ENCODE data around the gene STK39.

Gene STK39

DNA sequence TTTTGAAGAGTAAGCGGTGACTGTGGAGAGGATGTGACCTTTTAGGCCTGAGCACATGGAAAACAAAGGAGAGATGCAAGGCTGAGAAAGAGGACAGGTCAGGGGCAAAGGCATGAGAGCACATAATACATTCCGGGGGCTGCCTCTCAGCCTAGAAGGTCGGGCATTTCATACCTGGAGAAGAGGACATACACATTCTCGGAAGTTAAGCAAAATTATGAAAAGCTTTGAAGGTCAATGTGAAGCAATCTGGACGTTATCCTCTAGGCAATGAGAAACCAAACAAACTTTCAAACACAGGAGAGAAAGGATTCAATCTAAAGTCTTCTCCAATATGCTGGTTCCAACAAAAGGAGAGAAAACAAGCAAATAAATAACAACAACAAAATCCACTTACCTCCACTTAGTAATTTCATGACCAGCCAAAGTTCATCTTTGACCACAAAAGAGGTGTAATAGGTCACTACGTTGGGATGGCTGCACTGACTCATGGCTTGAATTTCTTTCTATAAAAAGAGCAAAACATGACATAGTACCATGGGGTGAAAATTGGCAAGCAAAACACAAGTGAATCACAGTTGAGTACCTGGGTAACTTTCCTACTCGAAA, 80.4 kb downstream of the STK39 start:
- H3K4me3 ChIP-seq (ENCODE audit: low read depth, low read length) = no peak overlapping the region
- in situ Hi-C loops (cut with HindIII; ENCODE audit: low sequenced_read_pairs) = no loop called here
- TF ChIP-seq, protein P1, sequence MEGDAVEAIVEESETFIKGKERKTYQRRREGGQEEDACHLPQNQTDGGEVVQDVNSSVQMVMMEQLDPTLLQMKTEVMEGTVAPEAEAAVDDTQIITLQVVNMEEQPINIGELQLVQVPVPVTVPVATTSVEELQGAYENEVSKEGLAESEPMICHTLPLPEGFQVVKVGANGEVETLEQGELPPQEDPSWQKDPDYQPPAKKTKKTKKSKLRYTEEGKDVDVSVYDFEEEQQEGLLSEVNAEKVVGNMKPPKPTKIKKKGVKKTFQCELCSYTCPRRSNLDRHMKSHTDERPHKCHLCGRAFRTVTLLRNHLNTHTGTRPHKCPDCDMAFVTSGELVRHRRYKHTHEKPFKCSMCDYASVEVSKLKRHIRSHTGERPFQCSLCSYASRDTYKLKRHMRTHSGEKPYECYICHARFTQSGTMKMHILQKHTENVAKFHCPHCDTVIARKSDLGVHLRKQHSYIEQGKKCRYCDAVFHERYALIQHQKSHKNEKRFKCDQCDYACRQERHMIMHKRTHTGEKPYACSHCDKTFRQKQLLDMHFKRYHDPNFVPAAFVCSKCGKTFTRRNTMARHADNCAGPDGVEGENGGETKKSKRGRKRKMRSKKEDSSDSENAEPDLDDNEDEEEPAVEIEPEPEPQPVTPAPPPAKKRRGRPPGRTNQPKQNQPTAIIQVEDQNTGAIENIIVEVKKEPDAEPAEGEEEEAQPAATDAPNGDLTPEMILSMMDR (IDR thresholded peaks at IDR 0.05; ENCODE audit: low read depth, low read length, missing control alignments) = no peak
- DNase-seq (ENCODE audit: low read depth) = no peak

DNA sequence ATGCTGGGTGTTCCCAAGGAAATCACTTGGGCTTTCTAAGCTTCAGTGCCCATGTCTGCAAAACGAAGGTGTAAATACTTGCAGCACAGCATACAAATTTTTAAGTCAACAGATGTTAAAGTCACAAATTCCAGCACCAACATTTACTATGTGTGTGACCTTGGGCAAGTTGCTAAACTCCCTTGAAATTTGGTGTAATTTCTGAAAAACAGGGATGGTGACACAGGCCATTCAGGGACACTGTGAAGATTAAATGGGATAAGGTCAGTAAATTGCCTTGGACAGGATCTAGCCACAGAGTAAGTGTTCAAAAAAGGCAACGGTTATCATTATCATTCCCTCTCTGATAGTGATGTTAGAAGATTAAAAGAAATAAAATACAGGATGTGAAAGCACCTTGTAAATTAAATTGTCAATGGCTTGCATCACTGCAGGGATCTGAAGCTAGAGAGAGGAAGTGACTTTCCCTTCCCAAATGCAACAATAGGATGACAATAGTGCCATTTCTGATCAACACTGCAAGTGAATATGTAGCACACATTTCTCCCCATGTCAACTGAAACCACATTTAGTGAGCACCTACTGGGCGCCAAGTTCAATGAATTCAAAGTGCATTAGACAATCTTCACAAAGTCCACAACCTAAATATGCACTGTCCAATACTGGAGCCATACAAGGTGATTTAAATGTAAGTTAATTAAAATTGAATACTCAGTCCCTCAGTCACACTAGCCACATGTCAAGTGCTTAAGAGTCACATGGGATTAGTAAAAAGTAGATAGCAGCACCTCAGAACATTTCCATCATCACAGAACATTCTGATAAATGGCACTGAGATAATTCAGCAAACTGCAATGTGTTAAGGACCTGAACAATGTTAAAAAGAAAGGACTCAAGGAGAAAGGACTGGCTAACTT, 81.2 kb downstream of the STK39 start:
- DNase-seq (ENCODE audit: low read depth) = no peak
- H3K4me3 ChIP-seq (ENCODE audit: low read depth, low read length) = no peak overlapping the region
- in situ Hi-C loops (cut with HindIII; ENCODE audit: low sequenced_read_pairs) = no loop called here
- TF ChIP-seq, protein P1 (IDR thresholded peaks at IDR 0.05; ENCODE audit: low read depth, low read length, missing control alignments) = no peak

DNA sequence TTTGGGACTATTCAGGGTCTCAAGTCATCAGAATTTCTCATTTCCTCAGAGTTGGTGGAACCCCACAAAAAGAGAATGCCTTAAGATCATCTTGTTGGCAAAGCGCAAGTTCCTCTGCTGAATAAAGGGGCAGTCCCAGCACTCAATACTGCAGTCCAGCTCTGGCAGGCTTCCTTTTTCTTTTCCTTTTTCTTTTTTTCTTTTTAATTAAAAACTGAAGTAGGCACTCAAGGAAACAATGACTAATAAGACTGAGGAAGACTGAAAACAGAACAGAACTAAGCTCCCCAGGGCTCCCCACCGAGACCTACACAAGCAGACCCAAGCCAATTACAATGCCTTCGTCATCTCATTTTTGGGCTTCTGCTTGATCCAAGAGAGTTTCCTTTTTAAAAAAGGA, 82.0 kb downstream of the STK39 start:
- in situ Hi-C loops (cut with HindIII; ENCODE audit: low sequenced_read_pairs) = no loop called here
- DNase-seq (ENCODE audit: low read depth) = peak; percentile 85
- TF ChIP-seq, protein P1 (IDR thresholded peaks at IDR 0.05; ENCODE audit: low read depth, low read length, missing control alignments) = no peak

DNA sequence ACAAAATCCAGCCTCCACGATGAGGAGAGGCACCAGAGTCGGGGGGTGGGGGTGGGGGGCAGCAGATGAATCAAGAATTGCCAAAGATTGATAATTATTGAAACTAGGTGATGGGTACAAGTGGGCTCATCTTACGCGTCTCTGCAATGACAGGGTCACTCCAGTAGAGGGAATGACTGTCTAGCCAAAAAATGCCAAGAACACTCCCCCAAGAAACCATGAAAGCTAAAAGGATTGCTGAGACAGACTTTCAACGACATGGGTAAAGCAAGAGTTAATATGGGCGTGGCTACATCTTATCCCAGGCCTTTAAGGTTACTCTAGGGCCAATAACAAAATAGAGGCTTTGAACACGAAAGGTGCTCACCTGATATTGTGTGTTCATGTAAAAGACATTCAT, 86.5 kb downstream of the STK39 start:
- H3K4me3 ChIP-seq (ENCODE audit: low read depth, low read length) = no peak overlapping the region
- in situ Hi-C loops (cut with HindIII; ENCODE audit: low sequenced_read_pairs) = no loop called here
- TF ChIP-seq, protein P1 (IDR thresholded peaks at IDR 0.05; ENCODE audit: low read depth, low read length, missing control alignments) = peak; percentile 16
- DNase-seq (ENCODE audit: low read depth) = no peak

More for the DNA sequence above, 82.0 kb downstream of the STK39 start:
- H3K4me3 ChIP-seq (ENCODE audit: low read depth, low read length) = no peak overlapping the region

DNA sequence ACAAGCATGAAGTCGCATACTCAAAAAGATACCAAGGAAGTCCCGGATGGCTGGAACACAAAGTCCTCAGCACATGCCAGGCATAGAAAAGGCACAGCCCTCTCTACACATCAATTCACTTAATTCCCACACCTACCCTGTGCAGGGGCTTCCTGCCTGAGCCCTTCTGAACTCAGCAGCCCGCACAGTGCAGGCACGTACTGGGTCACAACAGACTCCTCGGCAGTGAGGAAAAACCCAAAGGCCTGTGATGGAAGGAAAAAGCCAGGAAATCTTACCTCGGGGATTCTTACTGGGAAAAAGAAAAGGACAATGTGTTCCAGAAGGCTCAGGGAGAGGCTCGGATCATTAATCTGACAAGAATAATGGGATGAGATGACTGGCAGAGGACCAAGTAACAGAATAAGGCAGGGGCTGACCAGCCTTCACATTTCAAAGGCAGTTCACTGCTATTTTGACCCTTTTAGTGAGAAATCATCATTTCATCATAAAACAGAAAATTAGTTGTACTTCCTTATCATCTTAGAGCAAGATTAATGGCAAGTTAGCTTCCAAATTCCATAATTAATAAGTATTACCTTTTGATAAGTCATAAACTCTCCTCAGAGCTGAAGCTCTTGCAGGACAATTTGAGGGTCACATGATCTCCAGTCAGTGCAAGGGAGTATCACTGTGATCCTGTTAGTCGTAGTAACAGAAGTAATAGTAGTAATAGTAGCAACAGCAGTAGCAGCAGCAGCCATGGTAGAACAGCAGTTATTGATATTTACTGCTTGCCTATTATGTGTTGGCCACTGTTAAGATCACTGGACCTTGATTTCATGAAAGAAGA, 87.4 kb downstream of the STK39 start:
- DNase-seq (ENCODE audit: low read depth) = no peak
- TF ChIP-seq, protein P1 (IDR thresholded peaks at IDR 0.05; ENCODE audit: low read depth, low read length, missing control alignments) = no peak
- no peak overlapping the region for H3K4me3 ChIP-seq (ENCODE audit: low read depth, low read length)
- in situ Hi-C loops (cut with HindIII; ENCODE audit: low sequenced_read_pairs) = no loop called here

DNA sequence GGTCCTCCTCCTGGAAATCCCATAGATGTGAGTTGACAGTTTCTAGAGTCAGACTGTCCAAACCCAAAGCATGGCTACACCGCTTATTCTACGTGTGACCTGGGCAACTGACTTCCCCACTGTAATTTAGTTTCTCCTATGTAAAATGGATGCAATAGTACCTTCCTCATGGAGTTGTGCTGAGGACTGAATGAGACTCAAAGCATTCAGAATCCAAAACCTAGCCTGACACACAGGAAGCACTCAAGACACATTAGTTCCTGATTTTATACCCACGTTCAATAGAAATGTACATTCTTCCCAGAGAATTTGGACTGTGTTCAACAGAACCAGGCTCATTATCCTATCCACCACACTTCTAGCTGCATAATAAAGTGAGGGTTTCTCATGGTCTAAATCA, 88.8 kb downstream of the STK39 start:
- in situ Hi-C loops (cut with HindIII; ENCODE audit: low sequenced_read_pairs) = no loop called here
- no peak for DNase-seq (ENCODE audit: low read depth)
- TF ChIP-seq, protein P1 (IDR thresholded peaks at IDR 0.05; ENCODE audit: low read depth, low read length, missing control alignments) = no peak
- no peak overlapping the region for H3K4me3 ChIP-seq (ENCODE audit: low read depth, low read length)

All from astrocyte of the cerebellum (primary cell).